HG03025 (cell line): Measurements from ENCODE around the gene ACAN.

Experiments
- ATAC-seq: cut with Tn5 transposase; IDR thresholded peaks from one replicate; pipeline ENCODE4 v1.9.1; 2021; ENCODE audit warnings: mild to moderate bottlenecking, moderate library complexity; ENCODE audit not compliant: unreplicated experiment, low FRiP score

Gene ACAN

GRCh38 chr15:88839146-88839545 is 35.9 kb downstream of the ACAN start:
- ATAC-seq: no peak

GRCh38 chr15:88839961-88840360 is 36.7 kb downstream of the ACAN start:
- no peak for ATAC-seq

GRCh38 chr15:88841236-88841635 is 38.0 kb downstream of the ACAN start:
- ATAC-seq: no peak

- ATAC-seq: no peak
Measured at GRCh38 chr15:88842156-88842555, 38.9 kb downstream of the ACAN start.

GRCh38 chr15:88843334-88843733 is 40.1 kb downstream of the ACAN start:
- no peak for ATAC-seq

GRCh38 chr15:88844749-88845386 is 41.6 kb downstream of the ACAN start:
- no peak for ATAC-seq

GRCh38 chr15:88845616-88846015 is 42.4 kb downstream of the ACAN start:
- no peak for ATAC-seq

GRCh38 chr15:88847144-88847543 is 43.9 kb downstream of the ACAN start:
- ATAC-seq: no peak

- ATAC-seq: no peak
Measured at GRCh38 chr15:88848203-88848602, 45.0 kb downstream of the ACAN start.

- ATAC-seq: no peak
Measured at GRCh38 chr15:88849376-88850072, 46.3 kb downstream of the ACAN start.

- no peak for ATAC-seq
Measured at GRCh38 chr15:88852476-88852875, 49.2 kb downstream of the ACAN start.

- no peak for ATAC-seq
Measured at GRCh38 chr15:88858934-88859333, 55.7 kb downstream of the ACAN start.

- no peak for ATAC-seq
Measured at GRCh38 chr15:88859550-88859949, 56.3 kb downstream of the ACAN start.

GRCh38 chr15:88860212-88860611 is 57.0 kb downstream of the ACAN start:
- ATAC-seq: no peak

GRCh38 chr15:88863412-88863811 is 60.2 kb downstream of the ACAN start:
- ATAC-seq: no peak

- ATAC-seq: no peak
Measured at GRCh38 chr15:88864861-88865497, 61.7 kb downstream of the ACAN start.

GRCh38 chr15:88865498-88866099 is 62.4 kb downstream of the ACAN start:
- no peak for ATAC-seq

- no peak for ATAC-seq
Measured at GRCh38 chr15:88866295-88866881, 63.2 kb downstream of the ACAN start.

- ATAC-seq: no peak
Measured at GRCh38 chr15:88871313-88871712, 68.1 kb downstream of the ACAN start.

- ATAC-seq: no peak
Measured at GRCh38 chr15:88872106-88872505, 68.9 kb downstream of the ACAN start.

GRCh38 chr15:88872706-88873105 is 69.5 kb downstream of the ACAN start:
- no peak for ATAC-seq
